ENCODE data around the gene TIMMDC1. TPM values are rescaled to one million over a fixed set of nuclear protein-coding genes. Genes with fewer than 3 reads are reported as not detected.

Gene TIMMDC1
- total and polyA plus RNA-seq, 2 of the 13 experiments (the other 11 are each of a cell fraction or from before 2014, with no cell fraction given): 50.0 to 77.8 TPM

GRCh38 chr3:119483101-119483500, 15.2 kb upstream of the TIMMDC1 start (continued):
- no peak for TF ChIP-seq ZBTB44 (CRISPR knock-in tag; IDR thresholded peaks at IDR 0.05)
- TF ChIP-seq PREB (CRISPR knock-in tag; IDR thresholded peaks at IDR 0.05): no peak
- no peak for TF ChIP-seq SYNCRIP (IDR thresholded peaks at IDR 0.05; ENCODE audit: insufficient read depth, low read depth, low read length)
- no peak for TF ChIP-seq MED8 (CRISPR knock-in tag; IDR thresholded peaks at IDR 0.05; ENCODE audit: insufficient replicate concordance)
- no peak for TF ChIP-seq ARID2 (CRISPR knock-in tag; IDR thresholded peaks at IDR 0.05; ENCODE audit: borderline replicate concordance)
- TF ChIP-seq TFDP2 (CRISPR knock-in tag; IDR thresholded peaks at IDR 0.05): no peak
- TF ChIP-seq ATF4 (CRISPR knock-in tag; IDR thresholded peaks at IDR 0.05): no peak
- no peak for TF ChIP-seq DZIP1 (CRISPR knock-in tag; IDR thresholded peaks at IDR 0.05)
- TF ChIP-seq SOX5 (CRISPR knock-in tag; IDR thresholded peaks at IDR 0.05; ENCODE audit: borderline replicate concordance): no peak
- TF ChIP-seq HMGXB3 (CRISPR knock-in tag; IDR thresholded peaks at IDR 0.05; ENCODE audit: borderline replicate concordance): no peak
- TF ChIP-seq MEIS1 (CRISPR knock-in tag; IDR thresholded peaks at IDR 0.05; ENCODE audit: borderline replicate concordance): no peak

All from HepG2 (cell line).